GM19043 (cell line): ENCODE data around the gene PTPRM.
"Not testable (repeated sequence)": the region's sequence is repeated elsewhere in the genome, so short reads cannot be mapped to it uniquely, and the experiment has no call there.

Experiments
- ATAC-seq: cut with Tn5 transposase; IDR thresholded peaks from one replicate; pipeline ENCODE4 v1.9.1; 2021; ENCODE audit warnings: low read depth; ENCODE audit not compliant: unreplicated experiment

Gene PTPRM

GRCh38 chr18:7721532-7721931, 154.4 kb downstream of the PTPRM start:
- no peak for ATAC-seq

GRCh38 chr18:7722955-7723354, 155.8 kb downstream of the PTPRM start:
- no peak for ATAC-seq

- no peak for ATAC-seq
Measured at GRCh38 chr18:7723558-7723957, 156.4 kb downstream of the PTPRM start.

GRCh38 chr18:7725473-7725872, 158.4 kb downstream of the PTPRM start:
- no peak for ATAC-seq

GRCh38 chr18:7725897-7726296, 158.8 kb downstream of the PTPRM start:
- no peak for ATAC-seq

- no peak for ATAC-seq
Measured at GRCh38 chr18:7726522-7726921, 159.4 kb downstream of the PTPRM start.

- ATAC-seq = no peak
Measured at GRCh38 chr18:7727361-7728076, 160.4 kb downstream of the PTPRM start.

GRCh38 chr18:7728297-7728696, 161.2 kb downstream of the PTPRM start:
- ATAC-seq = no peak

GRCh38 chr18:7729868-7730267, 162.8 kb downstream of the PTPRM start:
- ATAC-seq = no peak

- no peak for ATAC-seq
Measured at GRCh38 chr18:7730682-7731081, 163.6 kb downstream of the PTPRM start.

- ATAC-seq = no peak
Measured at GRCh38 chr18:7733642-7734041, 166.5 kb downstream of the PTPRM start.

GRCh38 chr18:7735196-7735595, 168.1 kb downstream of the PTPRM start:
- no peak for ATAC-seq

GRCh38 chr18:7735626-7736175, 168.6 kb downstream of the PTPRM start:
- no peak for ATAC-seq

- ATAC-seq = not testable (repeated sequence)
Measured at GRCh38 chr18:7736526-7736925, 169.4 kb downstream of the PTPRM start.

GRCh38 chr18:7737550-7737949, 170.4 kb downstream of the PTPRM start:
- no peak for ATAC-seq

GRCh38 chr18:7740821-7741220, 173.7 kb downstream of the PTPRM start:
- ATAC-seq = no peak

GRCh38 chr18:7741640-7742039, 174.5 kb downstream of the PTPRM start:
- ATAC-seq = no peak

- no peak for ATAC-seq
Measured at GRCh38 chr18:7742224-7742623, 175.1 kb downstream of the PTPRM start.

- no peak for ATAC-seq
Measured at GRCh38 chr18:7743256-7743655, 176.1 kb downstream of the PTPRM start.

- ATAC-seq = no peak
Measured at GRCh38 chr18:7746106-7746505, 179.0 kb downstream of the PTPRM start.

GRCh38 chr18:7748251-7749007, 181.3 kb downstream of the PTPRM start:
- ATAC-seq = no peak

- ATAC-seq = no peak
Measured at GRCh38 chr18:7749008-7749405, 181.9 kb downstream of the PTPRM start.
